LNCAP (cell line): ENCODE measurements around the gene USP40.

Experiments used
- CTCF ChIP-seq: fragments of 450-650 bp; IDR thresholded peaks from 2 replicates; pipeline ENCODE4 v1.5.1; 2017; ENCODE audit warnings: mild to moderate bottlenecking

USP40 gene

GRCh38 chr2:233446606-233447305 is 119.8 kb downstream of the USP40 start:
- TF ChIP-seq CTCF = no peak

- no peak for TF ChIP-seq CTCF
These were observed 120.5 kb downstream of the USP40 start for GRCh38 chr2:233446121-233446520.

- TF ChIP-seq CTCF = no peak
These were observed 121.3 kb downstream of the USP40 start for GRCh38 chr2:233445152-233445830.

- TF ChIP-seq CTCF = no peak
These were observed 122.1 kb downstream of the USP40 start for GRCh38 chr2:233444501-233444900.

GRCh38 chr2:233443511-233444183 is 122.9 kb downstream of the USP40 start:
- peak; percentile 73 for TF ChIP-seq CTCF

GRCh38 chr2:233442028-233442310 is 124.6 kb downstream of the USP40 start:
- no peak for TF ChIP-seq CTCF

GRCh38 chr2:233441161-233442027 is 125.2 kb downstream of the USP40 start:
- no peak for TF ChIP-seq CTCF
